AG04450 (cell line): ENCODE results near the gene DHX35. TPM values are rescaled to one million over a fixed set of nuclear protein-coding genes. Genes with fewer than 3 reads are reported as not detected.

Experiments used
- CTCF ChIA-PET: fragments of 300-600, 350-600 bp; formaldehyde crosslinking; extraction: SDS; loops from one replicate; lab custom pipeline; 2022; ENCODE audit warnings: antibody characterized with exemption, inconsistent platforms; lab: Charles Lee
- POLR2A ChIA-PET: fragments of 350-600 bp; formaldehyde crosslinking; extraction: SDS; loops from one replicate; lab custom pipeline; 2021; ENCODE audit warnings: antibody characterized with exemption, inconsistent platforms; lab: Yijun Ruan, JAX
- DNase-seq: peaks from one replicate; pipeline ENCODE4 v3.0.0-alpha.2; 2011; ENCODE audit warnings: low read depth, low spot score
- H3K27ac ChIP-seq: one replicate; pipeline ENCODE4 v1.5.1; 2012; ENCODE audit warnings: low read depth, low read length, control low read depth
- H3K27me3 ChIP-seq: one replicate; pipeline ENCODE4 v1.6.0; 2012; ENCODE audit warnings: low read length; ENCODE audit not compliant: control insufficient read depth, insufficient read depth
- H3K4me3 ChIP-seq: 2 replicates; pipeline ENCODE4 v1.5.1; 2011; ENCODE audit warnings: mild to moderate bottlenecking, low read depth, low read length, control low read depth
- H3K9me3 ChIP-seq: 2 replicates; pipeline ENCODE4 v1.5.1; 2012; ENCODE audit warnings: low read length; ENCODE audit not compliant: control insufficient read depth, insufficient read depth
- polyA plus RNA-seq: library from polyadenylated mRNA; depleted of rRNA; stranded (reverse); fragments of >200 nt; gene quantifications from 2 replicates; pipeline ENCODE4 v1.2.3, GENCODE V29; 2011
- TF ChIP-seq, protein P1 (sequence below): IDR thresholded peaks from 2 replicates; pipeline ENCODE4 v1.5.1; 2011; ENCODE audit warnings: low read depth, low read length, control low read depth, inconsistent platforms

Gene DHX35
- polyA plus RNA-seq, 1 experiment: 14.4 TPM

DNA sequence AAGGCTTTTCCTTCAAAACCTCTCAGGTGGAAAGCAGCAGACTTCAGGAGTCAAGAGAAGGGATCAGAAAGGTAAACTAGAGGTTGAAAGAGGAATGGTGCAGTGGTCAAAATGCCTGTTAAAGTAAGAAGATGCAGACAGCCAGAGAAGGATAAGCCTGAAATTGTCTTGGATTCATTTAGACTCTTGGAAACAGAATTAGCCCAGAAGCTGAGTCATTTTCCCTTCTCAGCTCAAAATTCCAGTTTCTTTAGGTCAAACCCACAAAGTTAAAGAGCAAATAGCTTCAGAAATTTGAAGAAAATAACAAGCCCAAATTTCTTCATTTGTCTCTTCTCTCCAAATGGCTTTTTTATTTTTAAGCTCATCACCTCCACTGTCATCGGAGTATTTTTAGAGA, 73.9 kb downstream of the DHX35 start:
- DNase-seq: peak; percentile 21
- ChIA-PET POLR2A (interaction anchor here (0.7 kb wide), 1 partner anchor 110 kb away, joined by 3 read pairs; no protein-coding TSS in a partner anchor), CTCF (interaction anchor here (0.7 to 6.1 kb wide), 3 partner anchors 13 to 297 kb away, joined by 6 to 104 read pairs (median 6); no protein-coding TSS in a partner anchor)
- Histone ChIP-seq H3K9me3 (no peaks in the 10 kb centered on the region), H3K27me3 (no peaks in the 10 kb centered on the region), H3K4me3 (no peak overlapping the region), H3K27ac (peak overlapping the region; percentile 66)
- TF ChIP-seq, protein P1, sequence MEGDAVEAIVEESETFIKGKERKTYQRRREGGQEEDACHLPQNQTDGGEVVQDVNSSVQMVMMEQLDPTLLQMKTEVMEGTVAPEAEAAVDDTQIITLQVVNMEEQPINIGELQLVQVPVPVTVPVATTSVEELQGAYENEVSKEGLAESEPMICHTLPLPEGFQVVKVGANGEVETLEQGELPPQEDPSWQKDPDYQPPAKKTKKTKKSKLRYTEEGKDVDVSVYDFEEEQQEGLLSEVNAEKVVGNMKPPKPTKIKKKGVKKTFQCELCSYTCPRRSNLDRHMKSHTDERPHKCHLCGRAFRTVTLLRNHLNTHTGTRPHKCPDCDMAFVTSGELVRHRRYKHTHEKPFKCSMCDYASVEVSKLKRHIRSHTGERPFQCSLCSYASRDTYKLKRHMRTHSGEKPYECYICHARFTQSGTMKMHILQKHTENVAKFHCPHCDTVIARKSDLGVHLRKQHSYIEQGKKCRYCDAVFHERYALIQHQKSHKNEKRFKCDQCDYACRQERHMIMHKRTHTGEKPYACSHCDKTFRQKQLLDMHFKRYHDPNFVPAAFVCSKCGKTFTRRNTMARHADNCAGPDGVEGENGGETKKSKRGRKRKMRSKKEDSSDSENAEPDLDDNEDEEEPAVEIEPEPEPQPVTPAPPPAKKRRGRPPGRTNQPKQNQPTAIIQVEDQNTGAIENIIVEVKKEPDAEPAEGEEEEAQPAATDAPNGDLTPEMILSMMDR: no peak

GRCh38 chr20:39036851-39037250, 74.7 kb downstream of the DHX35 start:
- ChIA-PET CTCF (interaction anchor here (0.7 to 6.1 kb wide), 4 partner anchors 10 to 111 kb away, joined by 3 to 104 read pairs (median 4); partner anchors contain the start of gene FAM83D), POLR2A (interaction anchor here (0.7 to 0.9 kb wide), 2 partner anchors 57 to 75 kb away, joined by 3 to 4 read pairs; partner anchors contain the start of gene DHX35)
- peak; percentile 27 for DNase-seq

DNA sequence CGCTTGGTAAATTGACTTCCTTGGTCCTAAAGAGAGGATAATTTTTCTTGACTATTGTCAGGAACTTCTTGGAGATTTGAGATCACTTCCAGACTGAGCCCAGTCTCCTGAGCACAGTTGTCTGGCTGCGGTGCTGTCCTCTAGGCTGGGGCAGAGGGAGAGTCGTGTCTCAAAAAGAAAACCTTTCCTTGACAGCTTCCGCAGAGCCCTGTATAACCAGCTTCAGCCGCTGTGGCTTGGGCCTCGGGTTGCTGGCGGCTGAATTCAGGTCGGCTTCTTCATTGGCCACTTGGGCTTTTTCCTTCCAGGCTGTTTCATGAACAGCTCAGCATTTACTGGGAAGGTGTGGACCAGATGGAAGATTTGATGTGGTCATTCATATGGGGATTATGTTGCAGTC, 75.9 kb downstream of the DHX35 start:
- H3K27ac ChIP-seq: no peak overlapping the region
- DNase-seq: no peak
- no peak overlapping the region for H3K4me3 ChIP-seq
- ChIA-PET CTCF (interaction anchor here (1.3 to 6.1 kb wide), 2 partner anchors 11 to 112 kb away, joined by 4 to 104 read pairs; partner anchors contain the start of gene FAM83D), POLR2A (interaction anchor here (0.6 kb wide), 1 partner anchor 68 kb away, joined by 3 read pairs; no protein-coding TSS in a partner anchor)
- TF ChIP-seq, protein P1: no peak
- H3K27me3 ChIP-seq: no peaks in the 10 kb centered on the region
- no peaks in the 10 kb centered on the region for H3K9me3 ChIP-seq

More at GRCh38 chr20:39036851-39037250, 74.7 kb downstream of the DHX35 start:
- H3K4me3 ChIP-seq: no peak overlapping the region
- H3K27me3 ChIP-seq: no peaks in the 10 kb centered on the region
- TF ChIP-seq, protein P1: no peak
- peak overlapping the region; percentile 23 for H3K27ac ChIP-seq
- no peaks in the 10 kb centered on the region for H3K9me3 ChIP-seq

- DNase-seq: no peak
- CTCF ChIA-PET: interaction anchor here (6.1 kb wide), 1 partner anchor 11 kb away, joined by 104 read pairs; no protein-coding TSS in a partner anchor
- H3K27me3 ChIP-seq: no peaks in the 10 kb centered on the region
- H3K9me3 ChIP-seq: no peaks in the 10 kb centered on the region
- no peak overlapping the region for H3K4me3 ChIP-seq
- TF ChIP-seq, protein P1: no peak
- H3K27ac ChIP-seq: no peak overlapping the region
- POLR2A ChIA-PET: interaction anchor here (0.6 kb wide), 1 partner anchor 68 kb away, joined by 3 read pairs; no protein-coding TSS in a partner anchor
Measured at GRCh38 chr20:39038495-39038894, 76.4 kb downstream of the DHX35 start.

GRCh38 chr20:39039261-39039660, 77.1 kb downstream of the DHX35 start:
- DNase-seq: no peak
- no peaks in the 10 kb centered on the region for H3K9me3 ChIP-seq
- ChIA-PET CTCF (interaction anchor here (6.1 kb wide), 1 partner anchor 10 kb away, joined by 104 read pairs; no protein-coding TSS in a partner anchor), POLR2A (no interaction called here)
- H3K27me3 ChIP-seq: no peaks in the 10 kb centered on the region
- H3K4me3 ChIP-seq: no peak overlapping the region
- no peak overlapping the region for H3K27ac ChIP-seq
- TF ChIP-seq, protein P1: no peak
